ENCODE data around the gene MESD. TPM values are rescaled to one million over a fixed set of nuclear protein-coding genes. Genes with fewer than 3 reads are reported as not detected.

Gene MESD
- total RNA-seq, 1 experiment from 2014 or later: 21.2 TPM

DNA sequence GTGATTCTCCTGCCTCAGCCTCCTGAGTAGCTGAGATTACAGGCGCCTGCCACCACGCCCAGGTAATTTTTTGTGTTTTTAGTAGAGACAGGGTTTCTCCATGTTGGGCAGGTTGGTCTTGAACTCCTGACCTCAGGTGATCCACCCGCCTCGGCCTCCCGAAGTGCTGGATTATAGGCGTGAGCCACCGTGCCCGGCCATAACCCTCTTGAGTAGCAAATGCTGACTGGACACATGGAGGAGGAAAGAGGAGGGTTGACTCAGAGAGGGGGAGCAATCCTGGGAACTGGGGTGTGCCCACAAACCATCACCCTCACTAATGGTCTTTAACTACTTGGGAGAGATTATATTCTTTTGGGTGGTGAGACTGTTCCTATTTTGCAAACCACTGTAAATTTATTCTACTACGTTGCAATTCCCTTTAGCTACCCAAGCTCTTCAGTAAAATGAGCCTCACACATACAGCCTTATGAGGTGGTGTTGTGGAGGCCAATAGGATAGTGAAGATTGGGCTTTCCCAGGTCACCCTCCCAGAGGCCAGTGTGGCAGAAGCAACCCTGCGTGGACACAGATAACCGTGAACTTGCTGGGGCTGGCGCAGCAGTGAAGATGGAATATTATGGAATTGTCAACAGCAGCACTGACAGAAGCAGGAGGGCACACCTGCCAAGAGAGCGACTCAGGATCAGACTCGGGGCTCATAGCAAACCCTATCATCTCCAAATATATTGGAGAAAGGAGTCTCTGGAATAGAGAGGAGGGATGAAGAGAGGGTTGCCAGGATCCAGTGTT lies 48.5 kb upstream of the MESD start:
- no peaks in the 10 kb centered on the region for H3K27me3 ChIP-seq (ENCODE audit: low read length)
- H3K9ac ChIP-seq (ENCODE audit: low read length): no peak overlapping the region
- H3K4me1 ChIP-seq (ENCODE audit: insufficient read depth, low read length): no peaks in the 10 kb centered on the region
- H3K79me2 ChIP-seq (ENCODE audit: low read length): no peaks in the 10 kb centered on the region
- no peak overlapping the region for H3K4me3 ChIP-seq (ENCODE audit: low read length)
- DNase-seq (no peak), ATAC-seq (no peak)
- H3F3A ChIP-seq (ENCODE audit: low read length, unreplicated experiment): no peaks in the 10 kb centered on the region
- no peak overlapping the region for H2AFZ ChIP-seq (ENCODE audit: low read length)
- ChIA-PET POLR2A (ENCODE audit: unreplicated experiment) (no interaction called here), CTCF (no interaction called here)
- H3K9me2 ChIP-seq (replicated peaks; ENCODE audit: low read length): no peaks in the 10 kb centered on the region
- no peaks in the 10 kb centered on the region for H3K36me3 ChIP-seq (ENCODE audit: low read depth, low read length)
- no peaks in the 10 kb centered on the region for H3K9me3 ChIP-seq (ENCODE audit: low read length)
- TF ChIP-seq, protein P1, sequence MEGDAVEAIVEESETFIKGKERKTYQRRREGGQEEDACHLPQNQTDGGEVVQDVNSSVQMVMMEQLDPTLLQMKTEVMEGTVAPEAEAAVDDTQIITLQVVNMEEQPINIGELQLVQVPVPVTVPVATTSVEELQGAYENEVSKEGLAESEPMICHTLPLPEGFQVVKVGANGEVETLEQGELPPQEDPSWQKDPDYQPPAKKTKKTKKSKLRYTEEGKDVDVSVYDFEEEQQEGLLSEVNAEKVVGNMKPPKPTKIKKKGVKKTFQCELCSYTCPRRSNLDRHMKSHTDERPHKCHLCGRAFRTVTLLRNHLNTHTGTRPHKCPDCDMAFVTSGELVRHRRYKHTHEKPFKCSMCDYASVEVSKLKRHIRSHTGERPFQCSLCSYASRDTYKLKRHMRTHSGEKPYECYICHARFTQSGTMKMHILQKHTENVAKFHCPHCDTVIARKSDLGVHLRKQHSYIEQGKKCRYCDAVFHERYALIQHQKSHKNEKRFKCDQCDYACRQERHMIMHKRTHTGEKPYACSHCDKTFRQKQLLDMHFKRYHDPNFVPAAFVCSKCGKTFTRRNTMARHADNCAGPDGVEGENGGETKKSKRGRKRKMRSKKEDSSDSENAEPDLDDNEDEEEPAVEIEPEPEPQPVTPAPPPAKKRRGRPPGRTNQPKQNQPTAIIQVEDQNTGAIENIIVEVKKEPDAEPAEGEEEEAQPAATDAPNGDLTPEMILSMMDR (conservative IDR thresholded peaks at IDR 0.05; ENCODE audit: low read depth, low read length): no peak
- TF ChIP-seq EZH2 (IDR thresholded peaks at IDR 0.05; ENCODE audit: low read length, unreplicated experiment) (no peak), EZH2phosphoT487 (IDR thresholded peaks at IDR 0.05; ENCODE audit: borderline replicate concordance, low read length) (no peak)
- intact Hi-C loops (cut with micrococcal nuclease): no loop called here
- H3K27ac ChIP-seq (ENCODE audit: low read length): no peak overlapping the region
- H4K20me1 ChIP-seq (ENCODE audit: low read length): no peaks in the 10 kb centered on the region
- no peak overlapping the region for H3K4me2 ChIP-seq (ENCODE audit: low read length)
- BruUV-seq (replicated peaks): no TSS peak

DNA sequence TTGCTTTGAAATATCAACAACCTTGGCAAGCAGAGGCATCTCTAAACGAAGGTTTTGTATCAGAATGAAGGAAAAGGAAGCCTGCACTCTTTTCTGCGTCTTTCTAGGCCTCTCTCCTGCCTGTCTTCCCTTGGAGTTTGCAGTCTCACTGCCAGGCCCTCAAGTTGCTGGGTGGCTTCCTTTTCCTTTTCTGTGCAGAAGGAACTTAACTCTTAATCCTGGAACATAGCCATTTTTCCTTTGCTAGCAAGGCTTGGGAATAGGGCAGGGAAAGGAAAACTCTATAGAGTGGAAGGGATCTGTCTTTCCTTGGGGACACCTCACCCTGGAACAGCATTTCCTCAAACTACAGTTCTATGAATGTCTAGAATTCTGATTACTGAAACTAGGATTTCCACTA lies 43.9 kb upstream of the MESD start:
- ATAC-seq (no peak), DNase-seq (no peak)
- intact Hi-C loops (cut with micrococcal nuclease): no loop called here
- no peak for TF ChIP-seq EZH2 (IDR thresholded peaks at IDR 0.05; ENCODE audit: low read length, unreplicated experiment)
- TF ChIP-seq, protein P1 (conservative IDR thresholded peaks at IDR 0.05; ENCODE audit: low read depth, low read length): no peak
- no peak for TF ChIP-seq EZH2phosphoT487 (IDR thresholded peaks at IDR 0.05; ENCODE audit: borderline replicate concordance, low read length)
- H3F3A ChIP-seq (ENCODE audit: low read length, unreplicated experiment): no peaks in the 10 kb centered on the region
- CTCF ChIA-PET: no interaction called here
- POLR2A ChIA-PET (ENCODE audit: unreplicated experiment): no interaction called here
- peaks cover 8% of the 10 kb centered on the region; the same call in 1 of the 2 replicates for H3K4me1 ChIP-seq (ENCODE audit: insufficient read depth, low read length)
- H3K27me3 ChIP-seq (ENCODE audit: low read length): no peaks in the 10 kb centered on the region
- H3K9ac ChIP-seq (ENCODE audit: low read length): no peak overlapping the region
- no peaks in the 10 kb centered on the region for H4K20me1 ChIP-seq (ENCODE audit: low read length)
- no peak overlapping the region for H3K27ac ChIP-seq (ENCODE audit: low read length)
- peaks cover 5% of the 10 kb centered on the region; the same call in 1 of the 2 replicates for H3K9me3 ChIP-seq (ENCODE audit: low read length)
- H3K4me2 ChIP-seq (ENCODE audit: low read length): no peak overlapping the region
- H3K9me2 ChIP-seq (replicated peaks; ENCODE audit: low read length): no peaks in the 10 kb centered on the region
- no peak overlapping the region for H2AFZ ChIP-seq (ENCODE audit: low read length)
- no peaks in the 10 kb centered on the region for H3K79me2 ChIP-seq (ENCODE audit: low read length)
- no peaks in the 10 kb centered on the region; the same call in 1 of the 2 replicates for H3K36me3 ChIP-seq (ENCODE audit: low read depth, low read length)
- BruUV-seq (replicated peaks): no TSS peak
- H3K4me3 ChIP-seq (ENCODE audit: low read length): no peak overlapping the region

DNA sequence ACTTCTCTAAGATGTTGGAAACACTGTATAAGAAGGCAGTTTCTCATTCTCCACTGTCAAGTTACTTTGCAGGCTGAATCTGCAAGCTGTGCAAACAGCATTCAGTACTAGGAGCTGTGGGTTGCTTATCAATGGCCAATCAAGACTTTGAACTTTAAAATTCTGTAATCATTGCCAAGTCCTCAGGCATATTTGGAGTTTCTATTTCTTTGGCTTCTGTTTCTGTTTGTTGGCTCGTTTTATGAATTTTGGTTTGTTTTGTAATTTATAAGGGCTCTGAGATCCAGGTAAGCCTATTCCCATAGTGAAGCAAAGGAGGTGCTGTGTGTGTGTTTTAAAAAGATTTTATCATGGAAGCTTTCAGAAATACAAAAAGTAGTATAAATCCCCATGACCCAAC lies 43.2 kb upstream of the MESD start:
- no peaks in the 10 kb centered on the region for H3K9me2 ChIP-seq (replicated peaks; ENCODE audit: low read length)
- CTCF ChIA-PET: no interaction called here

More for the DNA sequence above, 43.2 kb upstream of the MESD start:
- ATAC-seq (no peak), DNase-seq (no peak)
- no peaks in the 10 kb centered on the region for H3K27me3 ChIP-seq (ENCODE audit: low read length)
- H3K36me3 ChIP-seq (ENCODE audit: low read depth, low read length): no peaks in the 10 kb centered on the region; the same call in 1 of the 2 replicates
- H3K9me3 ChIP-seq (ENCODE audit: low read length): peaks cover 5% of the 10 kb centered on the region; the same call in 1 of the 2 replicates
- POLR2A ChIA-PET (ENCODE audit: unreplicated experiment): no interaction called here
- no peak overlapping the region for H3K4me3 ChIP-seq (ENCODE audit: low read length)
- no peaks in the 10 kb centered on the region for H3K79me2 ChIP-seq (ENCODE audit: low read length)
- no peak overlapping the region for H2AFZ ChIP-seq (ENCODE audit: low read length)
- peaks cover 8% of the 10 kb centered on the region; the same call in 1 of the 2 replicates for H3K4me1 ChIP-seq (ENCODE audit: insufficient read depth, low read length)
- TF ChIP-seq, protein P1 (conservative IDR thresholded peaks at IDR 0.05; ENCODE audit: low read depth, low read length): no peak
- no peak for TF ChIP-seq EZH2 (IDR thresholded peaks at IDR 0.05; ENCODE audit: low read length, unreplicated experiment)
- TF ChIP-seq EZH2phosphoT487 (IDR thresholded peaks at IDR 0.05; ENCODE audit: borderline replicate concordance, low read length): no peak
- no peak overlapping the region for H3K27ac ChIP-seq (ENCODE audit: low read length)
- H3K4me2 ChIP-seq (ENCODE audit: low read length): no peak overlapping the region
- no TSS peak for BruUV-seq (replicated peaks)
- no peaks in the 10 kb centered on the region for H3F3A ChIP-seq (ENCODE audit: low read length, unreplicated experiment)
- no peaks in the 10 kb centered on the region for H4K20me1 ChIP-seq (ENCODE audit: low read length)
- intact Hi-C loops (cut with micrococcal nuclease): no loop called here
- H3K9ac ChIP-seq (ENCODE audit: low read length): no peak overlapping the region

Data from PC-3 (cell line).